SK-N-SH (cell line): Measurements from ENCODE around the gene NETO2.
"Not testable (repeated sequence)": the region's sequence is repeated elsewhere in the genome, so short reads cannot be mapped to it uniquely, and the experiment has no call there.

Experiments used
- CTCF ChIP-seq: fragments of 200-600 bp; sonication (generic); IDR thresholded peaks from 2 replicates; pipeline ENCODE4 v1.6.1; 2017; ENCODE audit warnings: antibody characterized with exemption, mild to moderate bottlenecking, moderate library complexity
- ELF1 ChIP-seq: IDR thresholded peaks from 2 replicates; pipeline ENCODE4 v1.4.0; 2012
- EP300 ChIP-seq, 2 experiments: IDR thresholded peaks; 2 replicates each; pipeline versions ENCODE4 v1.4.0 to v1.6.1; 2012; ENCODE audit warnings: borderline replicate concordance in 1 of 2, low read depth in 1 of 2, low read length in 1 of 2
- EZH2phosphoT487 ChIP-seq: fragments of 200-600 bp; sonication (generic); IDR thresholded peaks from 2 replicates; pipeline ENCODE4 v1.6.1; 2017; ENCODE audit warnings: low read depth, mixed run types, mild to moderate bottlenecking, antibody characterized with exemption, moderate library complexity, borderline replicate concordance
- JUND ChIP-seq: IDR thresholded peaks from 2 replicates; pipeline ENCODE4 v1.4.0; 2012
- MXI1 ChIP-seq: IDR thresholded peaks from 2 replicates; pipeline ENCODE4 v1.6.1; 2012; ENCODE audit warnings: mild to moderate bottlenecking, low read depth, low read length, improper control_type of control experiment
- NFIC ChIP-seq: IDR thresholded peaks from 2 replicates; pipeline ENCODE4 v1.4.0; 2012; ENCODE audit warnings: borderline replicate concordance
- NRF1 ChIP-seq: IDR thresholded peaks from 2 replicates; pipeline ENCODE4 v1.6.1; 2012; ENCODE audit warnings: low read depth, mild to moderate bottlenecking, low read length
- POLR2AphosphoS5 ChIP-seq: IDR thresholded peaks from 2 replicates; pipeline ENCODE4 v1.6.1; 2012; ENCODE audit warnings: low read depth, low read length
- RCOR1 ChIP-seq: fragments of 150-350 bp; IDR thresholded peaks from 2 replicates; pipeline ENCODE4 v1.6.1; 2017; ENCODE audit warnings: antibody characterized with exemption, low read length
- SMC3 ChIP-seq: IDR thresholded peaks from 2 replicates; pipeline ENCODE4 v1.6.1; 2012; ENCODE audit warnings: low read depth, low read length, improper control_type of control experiment

GRCh38 chr16:47102921-47103320 lies 40.8 kb downstream of the NETO2 start:
- not testable (repeated sequence) for TF ChIP-seq EP300 (IDR thresholded peaks at IDR 0.05; ENCODE audit: borderline replicate concordance in 1 of 2, low read depth in 1 of 2, low read length in 1 of 2); NFIC; CTCF; RCOR1; ELF1; JUND; NRF1; SMC3; POLR2AphosphoS5; MXI1; EZH2phosphoT487
